Lung (tissue), 12 donors: ENCODE data around the gene PPP4R1. TPM values are rescaled to one million over a fixed set of nuclear protein-coding genes. Genes with fewer than 3 reads are reported as not detected.

Experiments
- ATAC-seq: fragments of 200-7000 bp; cut with Tn5 transposase; one replicate; pipeline ENCODE4 v1.9.1; 2020; ENCODE audit warnings: moderate number of reproducible peaks; ENCODE audit not compliant: insufficient read depth, low FRiP score
- DNase-seq, 3 donors: peaks; one replicate each; pipeline ENCODE4 v3.0.0-alpha.2; 2013 to 2017
- H3K27ac ChIP-seq, 2 donors: one replicate each; pipeline ENCODE4 v1.5.1; 2013; ENCODE audit warnings: mild to moderate bottlenecking in 2 of 2, moderate library complexity in 2 of 2, control low read depth in 1 of 2, inconsistent platforms in 1 of 2, low read depth in 1 of 2, low read length in 1 of 2
- H3K27me3 ChIP-seq, 3 donors: one replicate each; pipeline ENCODE4 v1.5.1; 2013; ENCODE audit warnings: low read length in 2 of 3; ENCODE audit not compliant: control insufficient read depth in 3 of 3, insufficient read depth in 3 of 3
- H3K36me3 ChIP-seq, 4 donors: one replicate each; pipeline ENCODE4 v1.5.1; 2013; ENCODE audit warnings: low read length in 4 of 4, mild to moderate bottlenecking in 1 of 4, moderate library complexity in 1 of 4; ENCODE audit not compliant: control insufficient read depth in 4 of 4, insufficient read depth in 4 of 4
- H3K4me1 ChIP-seq, 5 donors: one replicate each; pipeline ENCODE4 v1.5.1; 2013; ENCODE audit warnings: low read length in 5 of 5, mild to moderate bottlenecking in 2 of 5, moderate library complexity in 1 of 5; ENCODE audit not compliant: control insufficient read depth in 5 of 5, insufficient read depth in 5 of 5
- H3K4me3 ChIP-seq: one replicate; pipeline ENCODE4 v1.5.1; 2013; ENCODE audit warnings: mild to moderate bottlenecking, control low read depth, moderate library complexity
- H3K9ac ChIP-seq, 2 donors: one replicate each; pipeline ENCODE4 v1.5.1; 2013; ENCODE audit warnings: low read length in 2 of 2, control low read depth in 1 of 2; ENCODE audit not compliant: insufficient read depth in 1 of 2
- H3K9me3 ChIP-seq, 4 donors: one replicate each; pipeline ENCODE4 v1.5.1; 2013; ENCODE audit warnings: low read length in 3 of 4, mild to moderate bottlenecking in 1 of 4, moderate library complexity in 1 of 4; ENCODE audit not compliant: control insufficient read depth in 4 of 4, insufficient read depth in 3 of 4
- CTCF ChIP-seq: IDR thresholded peaks from 2 replicates; pipeline ENCODE4 v1.5.1; 2012; ENCODE audit warnings: mild to moderate bottlenecking; ENCODE audit errors: control extremely low read depth, extremely low read depth
- WGBS, 2 donors: extraction: QIAGEN DNeasy Blood & Tissue Kit; methylation state at CpG; one replicate each; pipeline ENCODE4 v1.1.7; 2013; 5-methylcytosine and 5-hydroxymethylcytosine counted together
- polyA plus RNA-seq, 2 donors: library from polyadenylated mRNA; stranded (reverse); fragments of 200-250 nt; gene quantifications; one replicate each; pipeline ENCODE4 v1.2.1, GENCODE V29; 2013
- total RNA-seq, 2 donors: library from RNA; depleted of rRNA in 1 of 2; stranded (reverse); fragments of >200 nt in 1 of 2; gene quantifications; one replicate each; pipeline ENCODE4 v1.2.1, GENCODE V29; 2014 to 2021
- donor health status: control.
- donor health status: control.
- donor health status: Bipolar disorder and iron deficiency.
- donor health status: healthy.
- donor health status: DM: yes; HTN: yes; CAD: no.

Gene PPP4R1
- total and polyA plus RNA-seq, 4 donors: 34.4 to 190 (median 99.0) TPM

- no peak for TF ChIP-seq CTCF
- ATAC-seq (no peak), DNase-seq (no peak)
- WGBS, 2 donors: 85 to 89% methylated on average over 4 of the region's 4 CpGs
- no peaks in the 10 kb centered on the region for H3K4me1 ChIP-seq
- peaks cover 7 to 27% (median 13%) of the 10 kb centered on the region in 4 donors for H3K36me3 ChIP-seq
- H3K9me3 ChIP-seq: no peaks in the 10 kb centered on the region
- no peak overlapping the region for H3K4me3 ChIP-seq
- no peaks in the 10 kb centered on the region for H3K27me3 ChIP-seq
- no peak overlapping the region for H3K27ac ChIP-seq
- no peak overlapping the region for H3K9ac ChIP-seq
Observed at GRCh38 chr18:9587924-9588323, 26.4 kb downstream of the PPP4R1 start.

GRCh38 chr18:9586814-9587213 is 27.5 kb downstream of the PPP4R1 start:
- no peak for TF ChIP-seq CTCF
- Histone ChIP-seq H3K4me1 (no peaks in the 10 kb centered on the region), H3K27me3 (no peaks in the 10 kb centered on the region), H3K36me3 (peaks cover 11 to 34% (median 22%) of the 10 kb centered on the region in 4 donors), H3K9ac (no peak overlapping the region), H3K27ac (no peak overlapping the region), H3K9me3 (no peaks in the 10 kb centered on the region), H3K4me3 (no peak overlapping the region)
- WGBS, 2 donors: 95 to 96% methylated on average over 3 of the region's 3 CpGs
- ATAC-seq (no peak), DNase-seq (no peak)

- peaks cover 10 to 33% (median 27%) of the 10 kb centered on the region in 4 donors for H3K36me3 ChIP-seq
- WGBS, 2 donors: 98 to 99% methylated on average over 7 of the region's 7 CpGs
- no peak for DNase-seq
- H3K4me1 ChIP-seq: no peaks in the 10 kb centered on the region
- ATAC-seq: no peak
- no peaks in the 10 kb centered on the region for H3K9me3 ChIP-seq
- no peak overlapping the region for H3K27ac ChIP-seq
- H3K9ac ChIP-seq: no peak overlapping the region
- TF ChIP-seq CTCF: no peak
- no peak overlapping the region for H3K4me3 ChIP-seq
- H3K27me3 ChIP-seq: no peaks in the 10 kb centered on the region
Observed at GRCh38 chr18:9581667-9582066, 32.7 kb downstream of the PPP4R1 start.

GRCh38 chr18:9578306-9578705 is 36.1 kb downstream of the PPP4R1 start:
- H3K4me3 ChIP-seq: no peak overlapping the region

More at GRCh38 chr18:9578306-9578705, 36.1 kb downstream of the PPP4R1 start:
- no peak overlapping the region for H3K27ac ChIP-seq
- TF ChIP-seq CTCF: no peak
- no peak for ATAC-seq
- H3K36me3 ChIP-seq: peaks cover 14 to 33% (median 27%) of the 10 kb centered on the region in 4 donors
- DNase-seq: no peak
- H3K9ac ChIP-seq: no peak overlapping the region
- peaks cover 0 to 14% (median 5%) of the 10 kb centered on the region in 5 donors for H3K4me1 ChIP-seq
- H3K9me3 ChIP-seq: no peaks in the 10 kb centered on the region
- no peaks in the 10 kb centered on the region for H3K27me3 ChIP-seq
